Measurements from ENCODE around the gene RHBG.

DNA sequence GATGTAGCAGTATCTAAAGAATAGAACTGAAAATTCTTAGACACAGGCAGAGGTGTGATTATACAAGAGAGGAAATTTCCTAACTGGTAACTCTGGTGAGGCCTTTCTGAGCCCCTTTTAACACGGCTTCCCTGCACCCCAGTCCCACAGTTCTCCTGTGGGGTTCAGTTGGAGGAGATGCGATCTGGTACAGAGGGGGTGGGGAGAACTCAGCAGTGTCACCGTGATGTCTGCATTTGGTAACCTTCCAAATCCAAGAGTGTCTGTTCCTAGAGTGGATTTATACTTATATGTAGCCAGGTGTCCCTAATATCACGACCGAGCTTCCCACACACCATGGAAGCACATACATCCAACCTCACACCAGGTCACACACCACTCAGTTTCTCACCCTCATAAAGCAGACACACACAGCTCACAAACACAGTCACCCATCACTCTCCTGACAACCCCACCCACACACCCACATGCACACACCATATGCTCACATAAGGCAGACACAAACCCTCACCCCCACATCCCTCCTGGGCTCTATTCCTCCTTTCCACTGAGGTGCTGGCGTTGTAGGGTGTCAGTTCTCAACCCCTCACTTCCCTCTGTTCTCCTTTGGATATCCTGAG is 48.5 kb downstream of the RHBG start:
- TF ChIP-seq, protein P1, sequence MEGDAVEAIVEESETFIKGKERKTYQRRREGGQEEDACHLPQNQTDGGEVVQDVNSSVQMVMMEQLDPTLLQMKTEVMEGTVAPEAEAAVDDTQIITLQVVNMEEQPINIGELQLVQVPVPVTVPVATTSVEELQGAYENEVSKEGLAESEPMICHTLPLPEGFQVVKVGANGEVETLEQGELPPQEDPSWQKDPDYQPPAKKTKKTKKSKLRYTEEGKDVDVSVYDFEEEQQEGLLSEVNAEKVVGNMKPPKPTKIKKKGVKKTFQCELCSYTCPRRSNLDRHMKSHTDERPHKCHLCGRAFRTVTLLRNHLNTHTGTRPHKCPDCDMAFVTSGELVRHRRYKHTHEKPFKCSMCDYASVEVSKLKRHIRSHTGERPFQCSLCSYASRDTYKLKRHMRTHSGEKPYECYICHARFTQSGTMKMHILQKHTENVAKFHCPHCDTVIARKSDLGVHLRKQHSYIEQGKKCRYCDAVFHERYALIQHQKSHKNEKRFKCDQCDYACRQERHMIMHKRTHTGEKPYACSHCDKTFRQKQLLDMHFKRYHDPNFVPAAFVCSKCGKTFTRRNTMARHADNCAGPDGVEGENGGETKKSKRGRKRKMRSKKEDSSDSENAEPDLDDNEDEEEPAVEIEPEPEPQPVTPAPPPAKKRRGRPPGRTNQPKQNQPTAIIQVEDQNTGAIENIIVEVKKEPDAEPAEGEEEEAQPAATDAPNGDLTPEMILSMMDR (IDR thresholded peaks at IDR 0.05): no peak
- TF ChIP-seq POLR2A (IDR thresholded peaks at IDR 0.05): no peak
